Nephron (organoid): ENCODE measurements around the gene TNFAIP6.

Experiments used
- H3K27ac Mint-ChIP-seq, 3 experiments: 2 replicates each; pipeline ENCODE4 v1.8.0; 2020; ENCODE audit warnings: mixed read lengths in 3 of 3, mild to moderate bottlenecking in 2 of 3, moderate library complexity in 1 of 3
- H3K27me3 Mint-ChIP-seq: 2 replicates; pipeline ENCODE4 v1.8.0; 2021; ENCODE audit warnings: low read depth, mild to moderate bottlenecking, moderate library complexity, mixed read lengths
- H3K36me3 Mint-ChIP-seq: 2 replicates; pipeline ENCODE4 v1.8.0; 2020; ENCODE audit warnings: low read depth, mixed read lengths
- H3K4me1 Mint-ChIP-seq: 2 replicates; pipeline ENCODE4 v1.8.0; 2020; ENCODE audit warnings: mixed read lengths
- H3K4me3 Mint-ChIP-seq, 3 experiments: 2 replicates each; pipeline ENCODE4 v1.8.0; 2020; ENCODE audit warnings: mild to moderate bottlenecking in 3 of 3, mixed read lengths in 3 of 3, moderate library complexity in 2 of 3
- H3K9me3 Mint-ChIP-seq: 2 replicates; pipeline ENCODE4 v1.8.0; 2020; ENCODE audit warnings: mixed read lengths
- TF ChIP-seq, protein P1 (sequence below), 3 experiments: fragments of 200-600 bp; sonication (generic); IDR thresholded peaks; one replicate each; pipeline ENCODE4 v1.5.0; 2021; ENCODE audit warnings: antibody characterized with exemption in 3 of 3; ENCODE audit not compliant: unreplicated experiment in 3 of 3

Gene TNFAIP6

DNA sequence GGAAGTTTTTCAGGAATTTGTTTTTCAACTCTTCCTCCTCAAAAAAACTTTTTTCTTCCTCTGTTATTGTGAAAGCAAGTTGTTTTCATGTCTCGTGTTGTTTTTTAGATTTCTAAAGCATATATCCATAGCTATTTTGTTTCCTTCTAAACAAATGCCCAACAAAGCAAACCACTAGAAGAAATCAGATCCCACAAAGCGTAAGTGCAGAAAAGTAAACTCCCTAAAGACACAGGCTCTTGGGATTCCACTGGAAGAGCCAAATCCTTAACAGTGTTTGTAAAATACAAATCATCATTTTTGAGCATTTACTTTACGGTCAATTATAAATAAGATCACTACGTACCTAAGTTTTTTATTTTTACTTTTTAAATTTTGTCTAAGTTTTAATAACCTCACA is 30.6 kb downstream of the TNFAIP6 start:
- Mint-ChIP-seq H3K4me3 (no peak overlapping the region), H3K27me3 (peaks cover 3% of the 10 kb centered on the region), H3K36me3 (no peaks in the 10 kb centered on the region), H3K9me3 (peaks cover 3% of the 10 kb centered on the region), H3K27ac (no peak overlapping the region), H3K4me1 (no peaks in the 10 kb centered on the region)
- TF ChIP-seq, protein P1, sequence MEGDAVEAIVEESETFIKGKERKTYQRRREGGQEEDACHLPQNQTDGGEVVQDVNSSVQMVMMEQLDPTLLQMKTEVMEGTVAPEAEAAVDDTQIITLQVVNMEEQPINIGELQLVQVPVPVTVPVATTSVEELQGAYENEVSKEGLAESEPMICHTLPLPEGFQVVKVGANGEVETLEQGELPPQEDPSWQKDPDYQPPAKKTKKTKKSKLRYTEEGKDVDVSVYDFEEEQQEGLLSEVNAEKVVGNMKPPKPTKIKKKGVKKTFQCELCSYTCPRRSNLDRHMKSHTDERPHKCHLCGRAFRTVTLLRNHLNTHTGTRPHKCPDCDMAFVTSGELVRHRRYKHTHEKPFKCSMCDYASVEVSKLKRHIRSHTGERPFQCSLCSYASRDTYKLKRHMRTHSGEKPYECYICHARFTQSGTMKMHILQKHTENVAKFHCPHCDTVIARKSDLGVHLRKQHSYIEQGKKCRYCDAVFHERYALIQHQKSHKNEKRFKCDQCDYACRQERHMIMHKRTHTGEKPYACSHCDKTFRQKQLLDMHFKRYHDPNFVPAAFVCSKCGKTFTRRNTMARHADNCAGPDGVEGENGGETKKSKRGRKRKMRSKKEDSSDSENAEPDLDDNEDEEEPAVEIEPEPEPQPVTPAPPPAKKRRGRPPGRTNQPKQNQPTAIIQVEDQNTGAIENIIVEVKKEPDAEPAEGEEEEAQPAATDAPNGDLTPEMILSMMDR (IDR thresholded peaks at IDR 0.05; ENCODE audit: unreplicated experiment in 3 of 3): no peak

DNA sequence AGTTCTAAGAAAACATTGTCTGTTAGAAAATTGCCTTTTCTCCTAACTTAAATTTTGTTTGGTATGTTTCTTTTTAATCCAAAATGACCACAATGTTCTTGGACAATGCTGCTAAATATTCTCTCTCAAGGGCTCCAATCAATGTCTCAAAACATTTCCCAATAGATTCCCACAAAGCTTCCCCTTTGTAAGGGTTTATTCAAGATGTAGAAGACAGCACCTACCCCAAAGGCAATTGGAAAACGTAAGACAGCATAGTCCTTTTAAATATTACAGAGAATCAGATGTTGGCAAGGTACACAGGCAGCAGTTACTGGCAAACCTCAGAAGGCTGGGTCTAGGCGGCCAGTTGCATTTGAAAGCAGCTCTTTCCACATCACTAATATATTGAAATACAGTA is 34.0 kb downstream of the TNFAIP6 start:
- TF ChIP-seq, protein P1 (IDR thresholded peaks at IDR 0.05; ENCODE audit: unreplicated experiment in 3 of 3): no peak
- H3K9me3 Mint-ChIP-seq: peaks cover 3% of the 10 kb centered on the region
- no peak overlapping the region for H3K4me3 Mint-ChIP-seq
- no peaks in the 10 kb centered on the region for H3K36me3 Mint-ChIP-seq
- H3K4me1 Mint-ChIP-seq: no peaks in the 10 kb centered on the region
- H3K27ac Mint-ChIP-seq: no peak overlapping the region
- peaks cover 3% of the 10 kb centered on the region for H3K27me3 Mint-ChIP-seq

DNA sequence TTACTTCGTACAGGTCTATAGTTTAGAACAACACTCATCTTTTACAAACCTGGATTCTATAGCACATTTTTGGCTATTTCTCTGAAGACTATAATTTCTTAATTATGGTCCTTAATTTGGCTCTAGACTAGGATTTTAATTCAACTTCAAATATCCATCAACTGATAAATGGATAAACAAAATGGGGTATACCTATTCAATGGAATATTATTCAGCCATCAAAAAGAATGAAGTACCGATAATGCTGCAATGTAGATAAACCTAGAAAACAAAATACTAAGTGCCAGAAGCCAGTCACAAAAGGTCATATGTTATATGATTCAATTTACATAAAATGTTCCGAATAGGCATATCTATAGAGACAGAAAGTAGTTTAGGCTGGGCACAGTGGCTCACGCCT is 37.1 kb downstream of the TNFAIP6 start:
- no peaks in the 10 kb centered on the region for H3K4me1 Mint-ChIP-seq
- peaks cover 3% of the 10 kb centered on the region for H3K9me3 Mint-ChIP-seq
- no peak overlapping the region for H3K27ac Mint-ChIP-seq
- TF ChIP-seq, protein P1 (IDR thresholded peaks at IDR 0.05; ENCODE audit: unreplicated experiment in 3 of 3): no peak
- H3K27me3 Mint-ChIP-seq: peaks cover 3% of the 10 kb centered on the region
- H3K4me3 Mint-ChIP-seq: no peak overlapping the region
- no peaks in the 10 kb centered on the region for H3K36me3 Mint-ChIP-seq

DNA sequence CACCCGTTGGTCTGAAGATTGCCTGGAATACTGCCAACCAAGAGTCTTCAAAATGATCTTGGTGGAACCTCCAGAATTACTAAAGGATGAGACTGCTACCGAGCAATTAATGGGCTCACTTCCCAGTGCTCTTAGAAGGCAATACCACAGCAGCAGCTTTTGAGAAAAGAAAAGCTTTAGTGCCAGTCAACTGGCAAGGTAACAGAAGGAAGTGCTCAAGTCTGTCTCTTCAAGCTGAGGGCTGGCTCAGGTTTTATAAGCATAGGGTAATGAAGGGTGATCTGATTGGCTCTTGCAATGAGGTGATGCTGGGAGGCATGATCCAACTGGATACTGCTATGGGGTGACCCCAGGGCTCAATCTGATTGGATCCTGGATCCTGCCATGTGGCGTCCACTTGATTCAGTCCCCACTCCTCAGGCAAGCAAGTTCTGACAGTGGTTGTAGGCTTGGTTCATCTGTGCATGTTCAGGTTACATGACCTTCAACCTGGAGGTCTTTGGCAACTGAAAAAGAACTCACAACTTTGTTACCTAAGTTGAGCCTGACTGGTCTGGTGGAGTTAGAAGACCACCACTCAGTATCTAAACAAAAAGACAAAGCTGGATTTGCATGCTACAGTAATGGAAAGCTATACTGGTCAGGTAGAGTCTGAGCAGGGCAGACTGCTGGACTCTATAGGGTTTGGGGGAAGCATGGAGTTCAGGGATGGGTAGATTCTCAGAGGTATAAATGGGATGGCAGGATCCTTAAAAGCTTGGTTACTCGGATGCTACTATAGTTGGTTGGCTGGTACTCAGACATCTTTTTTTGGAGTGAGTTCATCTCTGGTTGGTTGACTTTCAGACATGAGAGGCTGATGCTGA is 38.4 kb downstream of the TNFAIP6 start:
- Mint-ChIP-seq H3K27me3 (no peaks in the 10 kb centered on the region), H3K9me3 (no peaks in the 10 kb centered on the region), H3K4me1 (no peaks in the 10 kb centered on the region), H3K27ac (no peak overlapping the region), H3K36me3 (no peaks in the 10 kb centered on the region), H3K4me3 (no peak overlapping the region)
- TF ChIP-seq, protein P1 (IDR thresholded peaks at IDR 0.05; ENCODE audit: unreplicated experiment in 3 of 3): no peak

DNA sequence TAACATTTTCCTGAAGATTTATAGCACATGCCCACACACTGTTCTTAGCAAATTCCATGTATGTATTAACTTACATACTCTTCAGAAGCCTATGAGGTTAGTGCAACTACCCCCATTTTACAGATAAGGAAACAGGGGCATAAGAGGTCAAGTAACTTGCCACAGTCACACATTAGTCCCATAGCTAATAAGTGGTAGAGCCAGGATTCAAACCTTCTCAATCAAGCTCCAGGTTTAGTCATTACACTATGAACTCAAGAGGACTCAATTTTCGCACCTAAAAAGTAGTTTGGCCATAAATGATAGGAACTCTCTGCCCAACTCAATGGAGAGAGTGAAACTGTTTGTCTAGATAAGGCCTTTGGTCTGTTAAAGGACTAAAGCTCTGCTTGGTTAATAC is 42.6 kb downstream of the TNFAIP6 start:
- TF ChIP-seq, protein P1 (IDR thresholded peaks at IDR 0.05; ENCODE audit: unreplicated experiment in 3 of 3): no peak
- Mint-ChIP-seq H3K4me1 (no peaks in the 10 kb centered on the region), H3K27ac (no peak overlapping the region), H3K9me3 (no peaks in the 10 kb centered on the region), H3K36me3 (no peaks in the 10 kb centered on the region), H3K4me3 (no peak overlapping the region), H3K27me3 (peaks cover 4% of the 10 kb centered on the region)

DNA sequence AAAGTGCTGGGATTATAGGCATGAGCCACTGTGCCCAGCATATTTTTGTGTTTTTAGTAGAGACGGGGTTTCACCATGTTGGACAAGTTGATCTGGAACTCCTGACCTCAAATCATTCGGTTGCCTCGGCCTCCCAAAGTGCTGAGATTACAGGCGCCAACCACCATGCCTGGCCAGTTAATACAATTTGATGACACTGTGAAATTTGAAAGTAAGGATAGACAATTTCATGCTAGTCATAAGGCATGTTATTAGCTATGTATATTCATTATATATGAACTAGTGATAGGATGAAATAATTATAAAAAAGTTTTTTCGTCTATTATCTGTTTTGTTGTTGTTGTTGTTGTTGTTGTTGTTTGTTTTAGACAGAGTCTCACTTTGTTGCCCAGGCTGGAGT is 43.8 kb downstream of the TNFAIP6 start:
- H3K36me3 Mint-ChIP-seq: no peaks in the 10 kb centered on the region
- H3K27ac Mint-ChIP-seq: no peak overlapping the region

More for the DNA sequence above, 43.8 kb downstream of the TNFAIP6 start:
- Mint-ChIP-seq H3K4me3 (no peak overlapping the region), H3K9me3 (no peaks in the 10 kb centered on the region), H3K4me1 (no peaks in the 10 kb centered on the region), H3K27me3 (peaks cover 4% of the 10 kb centered on the region)
- TF ChIP-seq, protein P1 (IDR thresholded peaks at IDR 0.05; ENCODE audit: unreplicated experiment in 3 of 3): no peak
